ENCODE measurements around the gene FHL1.

DNA sequence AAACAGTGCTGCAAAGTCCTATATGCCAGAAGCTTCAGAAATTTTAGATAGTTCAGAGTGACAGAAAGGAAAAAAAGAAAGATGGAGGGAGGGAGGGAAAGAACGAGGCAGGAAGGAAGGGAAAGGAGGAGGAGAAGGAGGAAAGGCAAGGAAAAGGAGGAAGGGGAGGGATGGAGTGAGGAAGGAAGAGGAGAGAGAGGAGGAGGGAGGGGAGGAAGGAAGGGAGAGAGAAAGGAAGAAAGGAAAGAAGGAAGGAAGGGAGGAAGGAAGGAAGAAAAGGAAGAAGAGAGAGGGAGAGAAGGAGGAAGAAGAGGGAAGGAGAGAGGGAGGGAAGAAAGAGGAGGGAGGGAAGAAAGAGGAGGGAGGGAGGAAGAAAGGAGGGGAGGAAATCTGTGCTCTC is 42.4 kb upstream of the FHL1 start:
- TF ChIP-seq, protein P1, sequence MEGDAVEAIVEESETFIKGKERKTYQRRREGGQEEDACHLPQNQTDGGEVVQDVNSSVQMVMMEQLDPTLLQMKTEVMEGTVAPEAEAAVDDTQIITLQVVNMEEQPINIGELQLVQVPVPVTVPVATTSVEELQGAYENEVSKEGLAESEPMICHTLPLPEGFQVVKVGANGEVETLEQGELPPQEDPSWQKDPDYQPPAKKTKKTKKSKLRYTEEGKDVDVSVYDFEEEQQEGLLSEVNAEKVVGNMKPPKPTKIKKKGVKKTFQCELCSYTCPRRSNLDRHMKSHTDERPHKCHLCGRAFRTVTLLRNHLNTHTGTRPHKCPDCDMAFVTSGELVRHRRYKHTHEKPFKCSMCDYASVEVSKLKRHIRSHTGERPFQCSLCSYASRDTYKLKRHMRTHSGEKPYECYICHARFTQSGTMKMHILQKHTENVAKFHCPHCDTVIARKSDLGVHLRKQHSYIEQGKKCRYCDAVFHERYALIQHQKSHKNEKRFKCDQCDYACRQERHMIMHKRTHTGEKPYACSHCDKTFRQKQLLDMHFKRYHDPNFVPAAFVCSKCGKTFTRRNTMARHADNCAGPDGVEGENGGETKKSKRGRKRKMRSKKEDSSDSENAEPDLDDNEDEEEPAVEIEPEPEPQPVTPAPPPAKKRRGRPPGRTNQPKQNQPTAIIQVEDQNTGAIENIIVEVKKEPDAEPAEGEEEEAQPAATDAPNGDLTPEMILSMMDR (IDR thresholded peaks at IDR 0.05 in 4 of 5, conservative IDR thresholded peaks at IDR 0.05 in 1 of 5) = no peak
- no peak for TF ChIP-seq POLR2A (IDR thresholded peaks at IDR 0.05)

Measured in gastrocnemius medialis (tissue), 4 donors.